Measurements from ENCODE around the gene MILR1.

- TF ChIP-seq CTCF (IDR thresholded peaks at IDR 0.05), result peak in 1 of 3 experiments; percentile 4
- peak; percentile 88 to 96 for TF ChIP-seq POLR2AphosphoS5 (IDR thresholded peaks at IDR 0.05)
- TF ChIP-seq POLR2A (IDR thresholded peaks at IDR 0.05; ENCODE audit: low read depth), result peak; percentile 71
These were observed 57.9 kb downstream of the MILR1 start, which contains the start of gene CEP95 for GRCh38 chr17:64506576-64507412.
